ENCODE measurements around the gene SEPHS2.
"Not testable (repeated sequence)": the region's sequence is repeated elsewhere in the genome, so short reads cannot be mapped to it uniquely, and the experiment has no call there.

Gene SEPHS2

DNA sequence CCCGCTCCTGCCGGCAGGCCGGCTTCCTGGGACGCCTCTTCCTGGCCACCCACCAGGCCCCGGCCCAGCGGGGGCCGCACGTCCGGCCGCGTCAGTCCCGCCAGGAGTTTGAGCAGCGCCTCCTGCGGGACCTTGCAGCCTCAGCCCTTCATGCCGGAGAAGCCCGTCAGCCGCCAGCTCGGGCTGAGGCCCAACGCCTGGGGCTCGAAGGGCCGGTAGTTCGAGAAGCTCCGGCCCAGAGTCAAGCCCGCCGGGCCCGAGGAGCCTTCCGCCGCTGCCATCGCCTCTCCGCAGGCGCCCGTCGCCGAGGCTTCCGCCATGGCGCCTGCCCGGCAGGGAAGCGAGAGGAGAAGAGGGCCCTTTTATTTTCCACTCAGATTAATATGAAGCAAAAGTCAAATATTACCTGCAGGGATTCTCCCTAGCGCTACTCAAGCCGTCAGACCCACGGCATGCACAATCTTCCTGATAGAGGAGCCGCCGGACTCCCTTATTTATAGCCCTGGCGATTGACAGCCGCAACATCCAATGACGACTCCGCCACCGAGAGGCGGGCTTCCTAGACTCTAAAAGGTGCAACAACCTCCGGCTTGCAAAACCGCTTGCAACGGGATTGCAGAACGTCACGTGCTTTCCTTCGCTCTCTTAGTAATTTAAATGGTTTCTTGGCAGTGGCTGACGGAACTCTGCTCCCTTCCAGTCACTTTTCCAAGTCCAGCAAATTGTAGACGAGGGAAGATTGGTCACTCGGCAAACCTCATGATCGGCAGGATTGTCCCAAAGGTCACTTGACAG is at the start of gene SEPHS2:
Gene SEPHS2 (minus strand): TSS at position 467 of the 795 bp plus-strand sequence. CDS start 147 bp downstream, at position 320.
- DNase-seq (ENCODE audit: extremely low read depth in 1 of 2, low read depth in 1 of 2): peak; percentile 76 to 86

- no peak for DNase-seq (ENCODE audit: extremely low read depth in 1 of 2, low read depth in 1 of 2)
Observed at GRCh38 chr16:30494709-30495108, 49.0 kb upstream of the SEPHS2 start.

DNA sequence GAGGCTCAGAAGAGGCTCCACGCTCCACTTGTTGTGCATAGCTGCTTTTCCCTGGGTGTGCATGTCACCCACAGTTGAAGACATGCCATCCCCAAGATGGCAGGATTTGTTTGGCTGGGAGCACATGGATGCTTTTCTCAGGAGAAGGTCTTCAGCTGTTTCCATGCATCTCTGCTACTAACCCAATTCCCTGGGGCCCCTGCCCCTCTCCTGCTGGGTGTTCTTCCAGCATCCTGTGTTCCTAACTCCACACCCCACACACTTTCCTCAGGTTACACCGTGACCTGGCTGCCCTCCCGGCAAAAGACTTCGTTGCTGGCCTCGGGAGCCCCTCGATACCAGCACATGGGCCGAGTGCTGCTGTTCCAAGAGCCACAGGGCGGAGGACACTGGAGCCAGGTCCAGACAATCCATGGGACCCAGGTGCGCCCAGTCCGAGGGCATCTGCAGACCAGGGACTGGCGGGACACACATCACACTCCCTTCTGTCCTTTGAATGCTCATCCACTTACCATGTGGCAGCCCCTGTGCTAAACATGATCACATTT is 48.3 kb upstream of the SEPHS2 start:
- no peak for DNase-seq (ENCODE audit: extremely low read depth in 1 of 2, low read depth in 1 of 2)

GRCh38 chr16:30491744-30492308 is 46.2 kb upstream of the SEPHS2 start:
- no peak for DNase-seq (ENCODE audit: extremely low read depth in 1 of 2, low read depth in 1 of 2)

GRCh38 chr16:30491229-30491628 is 45.6 kb upstream of the SEPHS2 start:
- DNase-seq (ENCODE audit: extremely low read depth in 1 of 2, low read depth in 1 of 2): no peak

DNA sequence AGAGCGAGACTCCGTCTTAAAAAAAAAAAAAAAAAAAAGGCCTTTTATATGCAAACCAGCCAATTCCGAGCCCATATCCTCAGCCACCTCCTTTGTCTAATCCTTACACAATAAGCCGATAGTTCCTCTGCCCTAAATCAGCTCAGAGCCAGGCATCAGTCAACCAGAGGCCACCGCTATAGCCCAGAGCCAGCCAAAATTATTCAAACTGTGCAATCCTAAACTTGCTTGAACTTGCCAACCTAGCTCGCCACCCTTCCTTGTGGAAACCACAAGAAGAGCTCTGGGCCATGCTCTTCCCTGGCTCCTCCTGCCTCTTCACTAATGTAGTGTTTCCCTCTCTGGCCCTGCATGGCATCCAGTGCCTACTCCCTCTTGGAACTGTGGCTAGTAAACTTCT is 44.5 kb upstream of the SEPHS2 start:
- DNase-seq (ENCODE audit: extremely low read depth in 1 of 2, low read depth in 1 of 2): no peak

GRCh38 chr16:30488764-30489605 is 43.3 kb upstream of the SEPHS2 start:
- no peak for DNase-seq (ENCODE audit: extremely low read depth in 1 of 2, low read depth in 1 of 2)

- DNase-seq (ENCODE audit: extremely low read depth in 1 of 2, low read depth in 1 of 2): no peak
Observed at GRCh38 chr16:30485818-30486436, 40.3 kb upstream of the SEPHS2 start.

DNA sequence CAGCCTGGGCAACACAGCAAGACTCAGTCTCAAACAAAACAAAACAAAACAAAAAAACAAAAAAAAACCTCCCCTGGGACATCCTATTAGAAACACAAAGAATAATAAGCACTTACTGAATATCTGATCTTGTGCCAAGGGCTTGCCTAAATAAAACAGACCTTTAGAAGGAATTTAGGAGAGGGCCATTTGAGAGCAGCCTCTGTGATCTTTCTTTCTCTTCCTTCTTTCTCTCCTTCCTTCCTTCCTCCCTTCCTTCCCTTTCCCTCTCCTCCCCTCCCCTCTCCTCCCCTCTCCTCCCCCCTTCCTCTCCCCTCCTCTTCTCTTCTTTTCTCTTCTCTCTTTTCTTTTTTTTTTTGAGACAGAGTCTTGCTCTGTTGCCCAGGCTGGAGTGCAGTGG is 39.2 kb upstream of the SEPHS2 start:
- DNase-seq (ENCODE audit: extremely low read depth in 1 of 2, low read depth in 1 of 2): no peak

DNA sequence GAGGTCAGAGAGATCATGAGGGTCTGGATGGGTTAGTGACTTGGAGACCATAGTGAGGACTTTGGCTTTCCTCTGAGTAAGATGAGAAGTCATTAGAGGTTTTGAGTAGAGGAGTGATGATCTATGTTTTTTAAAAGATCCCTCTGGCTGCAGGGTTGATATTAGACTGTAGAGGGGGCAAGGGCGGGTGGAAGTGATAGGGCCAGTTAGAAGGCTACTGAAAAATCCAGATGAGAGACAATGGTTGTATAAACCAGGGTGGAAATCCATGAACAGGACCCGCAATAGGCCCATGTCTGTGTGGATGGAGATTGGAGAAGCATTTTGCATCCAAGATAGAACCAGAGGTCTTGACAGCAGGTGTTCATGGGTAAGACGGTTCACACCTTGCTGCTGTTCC is 36.7 kb upstream of the SEPHS2 start:
- DNase-seq (ENCODE audit: extremely low read depth in 1 of 2, low read depth in 1 of 2): no peak

DNA sequence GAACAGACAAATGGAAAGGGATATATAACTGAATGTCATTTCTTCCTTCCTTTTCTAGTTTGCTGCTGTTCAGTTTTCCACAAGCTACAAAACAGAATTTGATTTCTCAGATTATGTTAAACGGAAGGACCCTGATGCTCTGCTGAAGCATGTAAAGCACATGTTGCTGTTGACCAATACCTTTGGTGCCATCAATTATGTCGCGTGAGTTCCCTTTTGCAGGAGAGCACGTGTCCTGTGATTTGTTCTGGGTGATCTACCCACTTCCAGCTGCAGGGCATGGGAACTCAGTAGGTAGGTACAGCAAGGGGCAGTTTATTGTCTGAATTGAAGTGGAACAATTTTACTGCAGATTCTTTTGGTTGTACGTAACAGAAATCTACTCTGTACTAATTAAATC is 35.7 kb upstream of the SEPHS2 start:
- DNase-seq (ENCODE audit: extremely low read depth in 1 of 2, low read depth in 1 of 2): no peak

GRCh38 chr16:30478766-30479478 is 33.2 kb upstream of the SEPHS2 start:
- DNase-seq (ENCODE audit: extremely low read depth in 1 of 2, low read depth in 1 of 2): no peak

DNA sequence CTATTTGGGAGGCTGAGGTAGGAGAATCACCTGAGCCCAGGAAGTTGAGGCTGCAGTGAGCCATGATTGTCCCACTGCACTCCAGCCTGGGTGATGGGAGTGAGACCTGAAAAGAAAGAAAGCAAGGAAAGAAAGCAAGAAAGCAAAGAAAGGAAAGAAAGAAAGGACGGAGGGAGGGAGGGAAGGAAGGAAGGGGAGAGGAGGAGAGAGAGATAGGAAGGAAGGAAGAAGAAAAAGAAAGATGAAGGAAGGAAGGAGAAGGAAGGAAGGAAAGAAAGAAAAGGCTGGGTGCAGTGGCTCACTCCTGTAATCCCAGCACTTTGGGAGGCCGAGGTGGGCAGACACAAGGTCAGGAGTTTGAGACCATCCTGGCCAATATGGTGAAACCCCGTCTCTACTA is 32.1 kb upstream of the SEPHS2 start:
- DNase-seq (ENCODE audit: extremely low read depth in 1 of 2, low read depth in 1 of 2): not testable (repeated sequence)

DNA sequence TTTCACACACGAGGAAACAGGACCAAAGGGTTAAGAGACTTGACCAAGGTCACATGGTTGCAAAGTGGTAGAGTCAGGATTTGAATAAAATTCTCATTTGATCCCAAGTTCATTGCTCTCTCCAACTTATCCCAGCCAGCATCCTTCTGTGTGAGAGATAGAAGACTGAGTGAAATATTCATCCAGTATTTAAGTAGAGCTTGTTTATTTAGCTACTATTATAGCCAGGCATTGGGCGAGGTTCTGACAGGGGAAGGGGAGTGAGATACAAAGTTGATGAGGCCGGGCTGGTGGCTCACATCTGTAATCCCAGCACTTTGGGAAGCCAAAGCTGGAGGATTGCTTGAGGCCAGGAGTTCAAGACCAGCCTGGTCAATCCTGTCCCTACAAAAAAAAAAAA is 31.3 kb upstream of the SEPHS2 start:
- DNase-seq (ENCODE audit: extremely low read depth in 1 of 2, low read depth in 1 of 2): no peak

DNA sequence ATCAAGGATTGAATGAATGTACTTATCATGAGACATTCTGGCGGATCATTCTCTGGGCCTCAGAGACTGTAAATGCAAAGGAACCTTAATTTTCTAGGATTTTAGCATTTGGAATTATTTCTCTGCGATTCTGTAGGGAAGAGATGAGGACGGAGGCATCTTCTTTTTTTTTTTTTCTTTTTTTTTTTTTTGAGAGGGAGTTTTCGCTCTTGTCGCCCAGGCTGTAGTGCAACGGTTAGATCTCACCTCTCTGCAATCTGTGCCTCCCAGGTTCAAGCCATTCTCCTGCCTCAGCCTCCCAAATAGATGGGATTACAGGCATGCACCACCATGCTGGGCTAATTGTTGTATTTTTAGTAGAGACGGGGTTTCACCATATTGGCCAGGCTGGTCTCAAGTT is 29.0 kb upstream of the SEPHS2 start:
- DNase-seq (ENCODE audit: extremely low read depth in 1 of 2, low read depth in 1 of 2): no peak

DNA sequence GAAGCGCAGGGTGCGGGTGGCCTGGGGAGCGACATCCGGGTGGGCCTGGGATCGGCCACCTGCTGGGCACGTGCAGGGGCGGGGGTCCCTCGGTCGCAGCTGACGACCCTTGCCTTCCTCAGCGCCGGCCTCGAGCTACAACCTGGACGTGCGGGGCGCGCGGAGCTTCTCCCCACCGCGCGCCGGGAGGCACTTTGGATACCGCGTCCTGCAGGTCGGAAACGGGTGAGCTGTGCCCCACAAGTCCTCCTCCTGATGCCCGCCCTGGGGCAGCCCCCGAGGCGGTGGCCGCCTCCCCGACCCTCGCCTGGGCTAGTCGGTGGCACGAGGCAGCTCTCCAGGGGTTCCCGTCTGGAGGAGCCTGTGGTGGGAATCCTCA is 28.4 kb upstream of the SEPHS2 start:
- DNase-seq (ENCODE audit: extremely low read depth in 1 of 2, low read depth in 1 of 2): no peak

DNA sequence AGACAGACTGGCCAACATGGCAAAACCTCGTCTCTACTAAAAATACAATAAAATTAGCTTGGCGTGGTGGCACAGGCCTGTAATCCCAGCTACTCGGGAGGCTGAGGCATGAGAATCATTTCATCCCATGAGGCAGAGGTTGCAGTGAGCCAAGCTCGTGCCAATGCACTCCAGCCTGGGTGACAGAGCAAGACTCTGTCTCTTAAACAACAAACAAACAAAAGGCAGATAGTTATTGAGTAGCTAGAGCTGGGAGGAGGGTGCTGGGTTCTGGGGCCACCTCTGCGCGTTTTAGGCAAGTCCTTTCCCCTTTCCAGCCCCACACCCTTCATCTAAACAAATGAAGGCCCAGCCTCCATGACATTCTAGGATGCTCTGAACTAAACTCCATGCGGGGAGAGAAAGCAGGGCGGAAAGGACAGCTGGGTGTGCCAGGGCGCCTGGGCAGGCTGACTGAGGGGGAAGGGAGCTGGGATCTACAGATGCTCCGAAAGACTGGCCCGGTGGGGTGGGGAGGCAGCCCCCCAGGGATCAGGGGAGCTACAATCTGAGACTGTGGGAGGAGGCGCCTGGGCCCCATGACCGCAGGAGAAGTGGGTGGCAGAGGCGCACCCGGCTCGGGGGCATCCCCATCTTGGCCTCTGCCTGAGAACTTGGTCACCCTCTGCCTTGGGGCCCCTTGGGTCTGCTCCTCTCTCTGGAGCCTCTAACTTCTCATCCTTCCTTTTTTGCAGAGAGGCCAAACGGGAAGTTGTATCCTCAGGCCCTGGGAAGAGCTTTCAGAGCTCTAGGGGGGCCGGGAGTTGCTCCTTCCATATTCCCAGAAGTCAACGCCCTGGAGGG is 27.8 kb upstream of the SEPHS2 start:
- DNase-seq (ENCODE audit: extremely low read depth in 1 of 2, low read depth in 1 of 2): peak in 1 of 2 donors; percentile 30

DNA sequence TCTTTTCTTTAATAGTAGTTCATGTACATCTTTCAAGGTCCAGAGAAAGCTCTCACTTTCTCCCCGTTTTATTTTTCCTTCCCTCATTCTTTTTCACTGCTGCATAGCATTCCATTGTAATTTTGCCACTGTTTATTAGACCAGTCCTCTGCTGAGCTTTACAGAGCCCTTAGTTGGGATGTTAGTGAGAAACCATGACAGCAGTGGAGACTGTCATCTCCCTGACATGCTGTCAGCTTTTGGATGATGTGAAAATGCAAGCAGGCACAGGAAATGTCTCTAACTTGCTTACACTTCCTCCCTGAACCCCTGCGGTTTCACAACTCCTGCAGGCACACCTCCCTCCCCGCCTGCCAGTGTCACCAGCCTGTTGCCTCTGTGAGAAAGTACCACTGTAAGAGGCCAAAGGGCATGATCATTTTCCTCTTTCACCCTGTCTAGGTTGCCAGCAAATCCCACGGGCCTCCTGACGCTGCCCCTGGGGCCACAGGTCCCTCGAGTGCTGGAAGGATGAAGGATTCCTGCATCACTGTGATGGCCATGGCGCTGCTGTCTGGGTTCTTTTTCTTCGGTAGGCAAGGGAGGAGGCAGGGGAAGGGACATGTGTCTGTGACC is 26.8 kb upstream of the SEPHS2 start, which contains the start of gene ITGAL:
Gene ITGAL (plus strand): TSS at position 415 of the 615 bp plus-strand sequence. CDS start 96 bp downstream, at position 511.
- peak; percentile 63 to 69 for DNase-seq (ENCODE audit: extremely low read depth in 1 of 2, low read depth in 1 of 2)

DNA sequence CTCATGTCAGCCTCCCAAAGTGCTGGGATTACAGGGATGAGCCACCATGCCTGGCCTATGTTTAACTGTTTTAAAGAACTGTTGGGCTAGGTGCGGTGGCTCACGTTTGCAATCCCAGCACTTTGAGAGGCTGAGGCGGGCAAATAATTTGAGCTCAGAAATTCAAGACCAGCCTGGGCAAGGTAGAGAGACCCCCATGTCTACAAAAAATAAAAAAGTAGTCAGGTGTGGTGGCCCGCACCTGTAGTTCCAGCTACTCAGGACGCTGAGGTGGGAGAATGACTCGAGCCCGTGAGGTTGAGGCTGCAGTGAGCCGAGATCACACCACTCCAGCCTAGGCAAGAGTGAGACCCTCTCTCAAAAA is 24.9 kb upstream of the SEPHS2 start:
- DNase-seq (ENCODE audit: extremely low read depth in 1 of 2, low read depth in 1 of 2): no peak

Measured in activated CD8-positive, alpha-beta memory T cell treated with anti-CD3 and anti-CD28 coated beads for 1 hour (primary cell).